ENCODE results near the gene ZNF787.

ZNF787 gene

DNA sequence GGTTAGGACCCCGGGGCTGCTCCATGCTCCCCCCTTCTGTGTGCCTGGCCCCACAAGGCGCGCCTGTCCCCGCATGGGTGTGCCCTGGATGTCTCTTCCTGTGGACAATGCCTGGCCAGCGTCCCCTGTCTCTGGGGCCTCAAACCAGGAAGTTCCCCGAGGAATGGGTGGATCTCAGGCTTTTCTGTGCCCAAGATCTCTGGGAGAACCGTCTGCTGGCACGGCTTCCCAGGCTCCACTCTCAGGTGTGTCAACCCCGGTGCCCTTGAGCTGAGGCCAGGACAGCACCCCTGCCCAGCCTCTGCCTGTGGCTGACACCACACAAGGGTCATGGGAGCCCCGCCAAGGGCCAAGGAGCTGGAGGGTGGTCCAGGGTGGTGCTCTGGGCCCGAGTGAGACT is 35.7 kb upstream of the ZNF787 start:
- Histone ChIP-seq H3K4me1 (ENCODE audit: insufficient read depth, low read length, poor library complexity, severe bottlenecking) (peaks cover 1% of the 10 kb centered on the region), H3K9me2 (replicated peaks; ENCODE audit: low read depth, low read length) (no peaks in the 10 kb centered on the region), H3K27me3 (ENCODE audit: insufficient read depth, low read length, poor library complexity, severe bottlenecking) (no peaks in the 10 kb centered on the region), H4K20me1 (ENCODE audit: insufficient read depth, low read length, poor library complexity, severe bottlenecking) (peaks cover 13% of the 10 kb centered on the region), H3K9ac (ENCODE audit: low read depth, low read length, poor library complexity, severe bottlenecking) (no peak overlapping the region), H3K79me2 (ENCODE audit: insufficient read depth, low read length) (0 out of 2 replicates have a peak, but pooled peaks cover 5% of the 10 kb centered on the region), H3K36me3 (ENCODE audit: insufficient read depth, low read length) (peaks cover 53% of the 10 kb centered on the region; the same call in 1 of the 2 replicates), H3K9me3 (ENCODE audit: insufficient read depth, low read depth, low read length) (no peaks in the 10 kb centered on the region), H2AFZ (ENCODE audit: low read length) (no peak overlapping the region), H3K4me3 (ENCODE audit: low read length, poor library complexity, severe bottlenecking) (no peak overlapping the region), H3F3A (ENCODE audit: low read depth) (no peaks in the 10 kb centered on the region), H3K4me2 (ENCODE audit: low read depth, low read length, poor library complexity, severe bottlenecking) (no peak overlapping the region)
- TF ChIP-seq EZH2phosphoT487 (IDR thresholded peaks at IDR 0.05; ENCODE audit: borderline replicate concordance): no peak
- TF ChIP-seq, protein P1, sequence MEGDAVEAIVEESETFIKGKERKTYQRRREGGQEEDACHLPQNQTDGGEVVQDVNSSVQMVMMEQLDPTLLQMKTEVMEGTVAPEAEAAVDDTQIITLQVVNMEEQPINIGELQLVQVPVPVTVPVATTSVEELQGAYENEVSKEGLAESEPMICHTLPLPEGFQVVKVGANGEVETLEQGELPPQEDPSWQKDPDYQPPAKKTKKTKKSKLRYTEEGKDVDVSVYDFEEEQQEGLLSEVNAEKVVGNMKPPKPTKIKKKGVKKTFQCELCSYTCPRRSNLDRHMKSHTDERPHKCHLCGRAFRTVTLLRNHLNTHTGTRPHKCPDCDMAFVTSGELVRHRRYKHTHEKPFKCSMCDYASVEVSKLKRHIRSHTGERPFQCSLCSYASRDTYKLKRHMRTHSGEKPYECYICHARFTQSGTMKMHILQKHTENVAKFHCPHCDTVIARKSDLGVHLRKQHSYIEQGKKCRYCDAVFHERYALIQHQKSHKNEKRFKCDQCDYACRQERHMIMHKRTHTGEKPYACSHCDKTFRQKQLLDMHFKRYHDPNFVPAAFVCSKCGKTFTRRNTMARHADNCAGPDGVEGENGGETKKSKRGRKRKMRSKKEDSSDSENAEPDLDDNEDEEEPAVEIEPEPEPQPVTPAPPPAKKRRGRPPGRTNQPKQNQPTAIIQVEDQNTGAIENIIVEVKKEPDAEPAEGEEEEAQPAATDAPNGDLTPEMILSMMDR (conservative IDR thresholded peaks at IDR 0.05; ENCODE audit: low read length): no peak

DNA sequence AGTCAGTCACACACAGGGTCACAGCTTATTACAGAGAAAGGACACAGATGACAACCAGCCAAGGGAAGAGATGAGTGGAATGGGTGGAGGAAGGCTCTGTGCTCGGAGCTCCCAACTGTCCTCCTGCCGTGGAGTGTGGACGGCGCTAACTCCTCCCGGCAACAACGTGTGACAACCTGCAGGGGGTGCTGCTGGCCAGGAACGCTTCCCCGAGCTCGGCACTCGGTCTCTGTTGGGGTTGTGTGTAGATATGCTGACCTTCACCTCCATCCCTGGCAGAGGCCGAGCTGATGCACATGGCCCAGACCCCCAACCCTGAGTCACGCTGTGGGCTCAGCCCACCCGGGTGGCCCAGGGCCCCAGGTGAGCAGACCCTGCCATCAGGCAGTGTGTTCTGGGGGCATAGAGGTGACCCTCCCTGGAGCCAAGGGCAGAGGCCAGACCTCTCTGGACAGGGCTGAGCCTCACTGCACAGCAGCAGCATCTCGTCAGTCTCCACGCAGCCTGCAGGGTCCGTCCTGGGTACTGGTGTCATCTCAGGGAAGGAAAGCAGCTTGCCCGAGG is 34.1 kb upstream of the ZNF787 start:
- TF ChIP-seq, protein P1 (conservative IDR thresholded peaks at IDR 0.05; ENCODE audit: low read length): peak; percentile 61
- TF ChIP-seq EZH2phosphoT487 (IDR thresholded peaks at IDR 0.05; ENCODE audit: borderline replicate concordance): no peak
- H3K36me3 ChIP-seq (ENCODE audit: insufficient read depth, low read length): peaks cover 45% of the 10 kb centered on the region; the same call in 1 of the 2 replicates
- no peak overlapping the region for H3K9ac ChIP-seq (ENCODE audit: low read depth, low read length, poor library complexity, severe bottlenecking)
- H4K20me1 ChIP-seq (ENCODE audit: insufficient read depth, low read length, poor library complexity, severe bottlenecking): peaks cover 18% of the 10 kb centered on the region
- H3K27me3 ChIP-seq (ENCODE audit: insufficient read depth, low read length, poor library complexity, severe bottlenecking): no peaks in the 10 kb centered on the region
- no peak overlapping the region for H3K4me3 ChIP-seq (ENCODE audit: low read length, poor library complexity, severe bottlenecking)
- peaks cover 12% of the 10 kb centered on the region; the same call in 1 of the 2 replicates for H3K79me2 ChIP-seq (ENCODE audit: insufficient read depth, low read length)
- no peak overlapping the region for H3K4me2 ChIP-seq (ENCODE audit: low read depth, low read length, poor library complexity, severe bottlenecking)
- no peaks in the 10 kb centered on the region for H3K9me2 ChIP-seq (replicated peaks; ENCODE audit: low read depth, low read length)
- no peak overlapping the region for H2AFZ ChIP-seq (ENCODE audit: low read length)
- no peaks in the 10 kb centered on the region for H3K4me1 ChIP-seq (ENCODE audit: insufficient read depth, low read length, poor library complexity, severe bottlenecking)
- H3K9me3 ChIP-seq (ENCODE audit: insufficient read depth, low read depth, low read length): no peaks in the 10 kb centered on the region
- no peaks in the 10 kb centered on the region for H3F3A ChIP-seq (ENCODE audit: low read depth)

DNA sequence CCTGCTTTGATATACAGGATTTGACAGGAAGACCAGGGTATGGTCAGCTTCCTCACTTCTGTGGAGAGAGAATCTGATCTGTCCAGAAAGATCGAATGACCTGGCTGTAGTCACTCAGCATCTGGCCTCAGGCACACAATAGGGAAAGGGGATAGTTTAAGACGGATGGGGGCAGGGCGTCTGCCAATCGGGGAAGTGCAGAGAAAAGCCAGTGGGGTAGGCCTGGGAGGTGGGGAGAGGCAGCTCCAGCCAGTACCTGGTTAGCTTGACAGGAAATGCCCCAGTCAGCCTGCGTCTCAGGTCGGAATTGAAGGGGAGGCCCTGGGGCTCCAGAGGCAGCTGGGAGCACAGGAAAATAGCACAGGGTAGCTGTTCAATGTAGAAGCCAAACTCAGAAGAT is 32.4 kb upstream of the ZNF787 start:
- H3K27me3 ChIP-seq (ENCODE audit: insufficient read depth, low read length, poor library complexity, severe bottlenecking): no peaks in the 10 kb centered on the region

More for the DNA sequence above, 32.4 kb upstream of the ZNF787 start:
- H3K9me2 ChIP-seq (replicated peaks; ENCODE audit: low read depth, low read length): no peaks in the 10 kb centered on the region
- no peak overlapping the region for H3K4me2 ChIP-seq (ENCODE audit: low read depth, low read length, poor library complexity, severe bottlenecking)
- H3K9me3 ChIP-seq (ENCODE audit: insufficient read depth, low read depth, low read length): no peaks in the 10 kb centered on the region
- H3K4me3 ChIP-seq (ENCODE audit: low read length, poor library complexity, severe bottlenecking): no peak overlapping the region
- H3K79me2 ChIP-seq (ENCODE audit: insufficient read depth, low read length): peaks cover 19% of the 10 kb centered on the region; the same call in 1 of the 2 replicates
- no peak overlapping the region for H2AFZ ChIP-seq (ENCODE audit: low read length)
- H3K4me1 ChIP-seq (ENCODE audit: insufficient read depth, low read length, poor library complexity, severe bottlenecking): no peaks in the 10 kb centered on the region
- TF ChIP-seq, protein P1 (conservative IDR thresholded peaks at IDR 0.05; ENCODE audit: low read length): no peak
- TF ChIP-seq EZH2phosphoT487 (IDR thresholded peaks at IDR 0.05; ENCODE audit: borderline replicate concordance): no peak
- H3K36me3 ChIP-seq (ENCODE audit: insufficient read depth, low read length): peaks cover 35% of the 10 kb centered on the region; the same call in 1 of the 2 replicates
- no peaks in the 10 kb centered on the region for H3F3A ChIP-seq (ENCODE audit: low read depth)
- peaks cover 23% of the 10 kb centered on the region for H4K20me1 ChIP-seq (ENCODE audit: insufficient read depth, low read length, poor library complexity, severe bottlenecking)
- no peak overlapping the region for H3K9ac ChIP-seq (ENCODE audit: low read depth, low read length, poor library complexity, severe bottlenecking)

All from Loucy (cell line).